SU-DHL-6 (cell line): Measurements from ENCODE around the gene DPYSL4.

Experiments used
- CTCF ChIP-seq: fragments of 200-600 bp; sonication (generic); IDR thresholded peaks from one replicate; pipeline ENCODE4 v1.5.1; 2017; ENCODE audit warnings: antibody characterized with exemption, mild to moderate bottlenecking, low read length, moderate library complexity; ENCODE audit not compliant: insufficient read depth, poor library complexity, severe bottlenecking
- EZH2phosphoT487 ChIP-seq: fragments of 200-600 bp; sonication (generic), shearing (Covaris generic); conservative IDR thresholded peaks from 2 replicates; pipeline ENCODE4 v1.6.1; 2018; ENCODE audit warnings: mild to moderate bottlenecking, antibody characterized with exemption, low read length, moderate library complexity, mixed read lengths

GRCh38 chr10:132138596-132138995 lies 48.2 kb upstream of the DPYSL4 start:
- TF ChIP-seq CTCF, result no peak
- TF ChIP-seq EZH2phosphoT487, result no peak
